OCI-LY1 (cell line): ENCODE measurements around the gene STAT3.

Experiments
- CTCF ChIP-seq: fragments of 200-600 bp; sonication (generic), shearing (Covaris generic); IDR thresholded peaks from 2 replicates; pipeline ENCODE4 v1.5.1; 2017; ENCODE audit warnings: mild to moderate bottlenecking, antibody characterized with exemption, low read length, moderate library complexity, mixed read lengths
- EZH2 ChIP-seq: fragments of 200-600 bp; sonication (generic), shearing (Covaris generic); IDR thresholded peaks from 2 replicates; pipeline ENCODE4 v1.8.0; 2017; ENCODE audit warnings: borderline replicate concordance, mixed run types, mild to moderate bottlenecking, antibody characterized with exemption, low read length, moderate library complexity, mixed read lengths

- TF ChIP-seq CTCF (no peak), EZH2 (no peak)
Observed at GRCh38 chr17:42354956-42355843, 33.0 kb downstream of the STAT3 start.
